Gastrocnemius medialis (tissue), 4 donors: ENCODE data around the gene RNF4. TPM values are rescaled to one million over a fixed set of nuclear protein-coding genes. Genes with fewer than 3 reads are reported as not detected.

Experiments used
- ATAC-seq, 2 donors: fragments of 150-250 bp; one replicate each; pipeline ENCODE4 v1.9.1; 2016
- DNase-seq, 2 donors: peaks; one replicate each; pipeline ENCODE4 v3.0.0-alpha.2; 2019
- H3K27ac ChIP-seq, 4 donors: fragments of 200-600 bp; sonication (generic); 1 replicate in 1 of 4; 2 replicates in 3 of 4; pipeline ENCODE4 v1.5.1; 2016 to 2018; ENCODE audit warnings: mild to moderate bottlenecking in 2 of 4, moderate library complexity in 1 of 4
- H3K27me3 ChIP-seq, 3 donors: fragments of 200-600 bp; sonication (generic) in 2 of 3; 1 replicate in 1 of 3; 2 replicates in 2 of 3; pipeline versions ENCODE4 v1.5.1 to v1.6.0; 2016 to 2019; ENCODE audit warnings: mild to moderate bottlenecking in 1 of 3, moderate library complexity in 1 of 3
- H3K36me3 ChIP-seq, 2 donors: fragments of 200-600 bp; sonication (generic) in 1 of 2; one replicate each; pipeline ENCODE4 v1.5.1; 2017 to 2018
- H3K4me1 ChIP-seq, 2 donors: fragments of 200-600 bp; sonication (generic) in 1 of 2; one replicate each; pipeline ENCODE4 v1.5.1; 2016 to 2017; ENCODE audit warnings: mild to moderate bottlenecking in 2 of 2
- H3K4me3 ChIP-seq, 4 donors: fragments of 200-600 bp; sonication (generic) in 3 of 4; 1 replicate in 1 of 4; 2 replicates in 3 of 4; pipeline ENCODE4 v1.5.1; 2016 to 2019; ENCODE audit warnings: mild to moderate bottlenecking in 2 of 4
- H3K9me3 ChIP-seq, 3 donors: fragments of 200-600 bp; sonication (generic) in 2 of 3; 1 replicate in 1 of 3; 2 replicates in 2 of 3; pipeline ENCODE4 v1.5.1; 2016 to 2019
- CTCF ChIP-seq, 5 experiments: fragments of 450-650 bp in 3 of 5; fragments of 200-600 bp in 2 of 5; sonication (generic) in 2 of 5; IDR thresholded peaks in 4 of 5; conservative IDR thresholded peaks in 1 of 5; 1 replicate in 4 of 5; 2 replicates in 1 of 5; pipeline ENCODE4 v1.5.1; 2016 to 2019; ENCODE audit warnings: antibody characterized with exemption in 5 of 5, mild to moderate bottlenecking in 3 of 5, moderate library complexity in 3 of 5
- POLR2A ChIP-seq, 2 donors: fragments of 450-650 bp; IDR thresholded peaks; one replicate each; pipeline ENCODE4 v1.6.1; 2017; ENCODE audit warnings: antibody characterized with exemption in 2 of 2, mild to moderate bottlenecking in 2 of 2, moderate library complexity in 2 of 2
- in situ Hi-C, 4 donors: fragments of 200-750 bp; cut with MboI; loops; one replicate each; pipeline versions ENCODE4 v1.15.0 to v1.8.0; 2017; ENCODE audit warnings: low sequenced_read_pairs in 4 of 4
- intact Hi-C: fragments of 100-400 bp; cut with DNase I; formaldehyde crosslinking; loops from one replicate; pipeline ENCODE4 v1.15.1; 2023; ENCODE audit warnings: low total_unique reads
- total RNA-seq, 4 donors: library from RNA; depleted of rRNA; stranded (reverse); fragments of >200 nt; gene quantifications; one replicate each; pipeline versions ENCODE4 v1.1.0 to v1.2.3, GENCODE V29; 2016

Gene RNF4
- total RNA-seq, 4 donors from 2014 or later: 21.7 to 48.7 (median 34.7) TPM

- no peaks in the 10 kb centered on the region for H3K27me3 ChIP-seq
- H3K4me3 ChIP-seq: no peak overlapping the region
- ATAC-seq: peak; percentile 75 to 79
- TF ChIP-seq POLR2A (IDR thresholded peaks at IDR 0.05) (no peak), CTCF (IDR thresholded peaks at IDR 0.05 in 4 of 5, conservative IDR thresholded peaks at IDR 0.05 in 1 of 5) (no peak)
- H3K4me1 ChIP-seq: peaks cover 65 to 71% of the 10 kb centered on the region in 2 donors
- peak; percentile 17 to 48 for DNase-seq
- in situ Hi-C loops (no loop called here), intact Hi-C loops (no loop called here)
- peak overlapping the region; percentile 41 to 66 (median 54) for H3K27ac ChIP-seq
- H3K9me3 ChIP-seq: no peaks in the 10 kb centered on the region
- H3K36me3 ChIP-seq: no peaks in the 10 kb centered on the region
Observed at GRCh38 chr4:2482693-2483092, 13.8 kb downstream of the RNF4 start.

- Histone ChIP-seq H3K4me1 (peaks cover 59 to 70% of the 10 kb centered on the region in 2 donors), H3K36me3 (no peaks in the 10 kb centered on the region), H3K9me3 (no peaks in the 10 kb centered on the region), H3K4me3 (no peak overlapping the region), H3K27me3 (no peaks in the 10 kb centered on the region), H3K27ac (peak overlapping the region; percentile 2 to 66 (median 54))
- no peak for TF ChIP-seq POLR2A (IDR thresholded peaks at IDR 0.05)
- no peak for TF ChIP-seq CTCF (IDR thresholded peaks at IDR 0.05 in 4 of 5, conservative IDR thresholded peaks at IDR 0.05 in 1 of 5)
- in situ Hi-C loops (no loop called here), intact Hi-C loops (no loop called here)
- DNase-seq (no peak), ATAC-seq (no peak)
Observed at GRCh38 chr4:2483237-2483636, 14.3 kb downstream of the RNF4 start.

GRCh38 chr4:2484185-2484584 is 15.3 kb downstream of the RNF4 start:
- H3K27ac ChIP-seq: peak overlapping the region in 1 of 4 donors; percentile 55
- no peak for TF ChIP-seq POLR2A (IDR thresholded peaks at IDR 0.05)
- TF ChIP-seq CTCF (IDR thresholded peaks at IDR 0.05 in 4 of 5, conservative IDR thresholded peaks at IDR 0.05 in 1 of 5): no peak

GRCh38 chr4:2484993-2485392 is 16.1 kb downstream of the RNF4 start:
- in situ Hi-C loops: no loop called here
- Histone ChIP-seq H3K27me3 (no peaks in the 10 kb centered on the region), H3K4me1 (peaks cover 54 to 56% of the 10 kb centered on the region in 2 donors), H3K9me3 (no peaks in the 10 kb centered on the region), H3K27ac (peak overlapping the region; percentile 22 to 62 (median 50)), H3K4me3 (no peak overlapping the region), H3K36me3 (no peaks in the 10 kb centered on the region)
- TF ChIP-seq CTCF (IDR thresholded peaks at IDR 0.05 in 4 of 5, conservative IDR thresholded peaks at IDR 0.05 in 1 of 5) (no peak), POLR2A (IDR thresholded peaks at IDR 0.05) (no peak)
- DNase-seq (peak; percentile 50 to 63), ATAC-seq (peak; percentile 48 to 55)
- intact Hi-C loops: no loop called here

More at GRCh38 chr4:2484185-2484584, 15.3 kb downstream of the RNF4 start:
- Histone ChIP-seq H3K36me3 (no peaks in the 10 kb centered on the region), H3K9me3 (no peaks in the 10 kb centered on the region), H3K4me1 (peaks cover 50 to 61% of the 10 kb centered on the region in 2 donors), H3K27me3 (no peaks in the 10 kb centered on the region), H3K4me3 (no peak overlapping the region)
- ATAC-seq (no peak), DNase-seq (no peak)
- in situ Hi-C loops (no loop called here), intact Hi-C loops (no loop called here)

- no peak for ATAC-seq
- no peaks in the 10 kb centered on the region for H3K9me3 ChIP-seq
- H3K27me3 ChIP-seq: no peaks in the 10 kb centered on the region
- peak overlapping the region in 1 of 4 donors; percentile 55 for H3K27ac ChIP-seq
- DNase-seq: no peak
- no peak overlapping the region for H3K4me3 ChIP-seq
- H3K36me3 ChIP-seq: peaks cover 0 to 4% of the 10 kb centered on the region in 2 donors
- in situ Hi-C loops (no loop called here), intact Hi-C loops (no loop called here)
- TF ChIP-seq CTCF (IDR thresholded peaks at IDR 0.05 in 4 of 5, conservative IDR thresholded peaks at IDR 0.05 in 1 of 5) (no peak), POLR2A (IDR thresholded peaks at IDR 0.05) (no peak)
- peaks cover 52% of the 10 kb centered on the region in 2 donors for H3K4me1 ChIP-seq
Observed at GRCh38 chr4:2485956-2486355, 17.1 kb downstream of the RNF4 start.
